K562 (cell line): ENCODE measurements around the gene HBQ1. TPM values are rescaled to one million over a fixed set of nuclear protein-coding genes. Genes with fewer than 3 reads are reported as not detected.

Experiments
- CBX2 ChIP-seq: fragments of 200-600 bp; sonication (generic); IDR thresholded peaks from one replicate; pipeline ENCODE4 v1.6.1; 2012; ENCODE audit warnings: mild to moderate bottlenecking, low read length, inconsistent platforms; ENCODE audit not compliant: insufficient read depth, poor library complexity, severe bottlenecking
- CXXC5 ChIP-seq: fragments of 250-450 bp; sonication (Bioruptor Pico); IDR thresholded peaks from 2 replicates; pipeline ENCODE4 v1.8.0; 2022; ENCODE audit warnings: inconsistent platforms, mild to moderate bottlenecking, moderate library complexity
- FOXO4 ChIP-seq: fragments of 450-650 bp; formaldehyde crosslinking; IDR thresholded peaks from 2 replicates; pipeline ENCODE4 v1.4.0; 2020; ENCODE audit warnings: mild to moderate bottlenecking, moderate library complexity
- HNRNPUL1 ChIP-seq: fragments of 200-400 bp; formaldehyde crosslinking; IDR thresholded peaks from 2 replicates; pipeline ENCODE4 v1.6.1; 2017; ENCODE audit warnings: low read length
- NBN ChIP-seq: fragments of 450-650 bp; IDR thresholded peaks from 2 replicates; pipeline ENCODE4 v1.6.1; 2016; ENCODE audit warnings: low read depth, mild to moderate bottlenecking
- NCOA6 ChIP-seq: fragments of 450-650 bp; IDR thresholded peaks from 2 replicates; pipeline ENCODE4 v1.6.1; 2017; ENCODE audit warnings: mild to moderate bottlenecking
- PBX2 ChIP-seq, 2 experiments: IDR thresholded peaks in 1 of 2; conservative IDR thresholded peaks in 1 of 2; 2 replicates each; pipeline ENCODE4 v1.6.1; 2016; ENCODE audit warnings: low read depth in 2 of 2, mild to moderate bottlenecking in 1 of 2, missing compliant biosample characterization in 1 of 2, missing genetic modification characterization in 1 of 2, moderate library complexity in 1 of 2
- POLR3G ChIP-seq: IDR thresholded peaks from 2 replicates; pipeline ENCODE4 v1.6.1; 2011; ENCODE audit not compliant: insufficient read length, insufficient replicate concordance; ENCODE audit errors: extremely low read depth
- PTTG1 ChIP-seq: fragments of 450-650 bp; IDR thresholded peaks from 2 replicates; pipeline ENCODE4 v1.6.1; 2016; ENCODE audit warnings: low read depth, mild to moderate bottlenecking, missing genetic modification characterization, missing compliant biosample characterization
- RB1 ChIP-seq: fragments of 450-650 bp; IDR thresholded peaks from 2 replicates; pipeline ENCODE4 v1.6.1; 2017; ENCODE audit warnings: low read depth, mild to moderate bottlenecking
- SMAD2 ChIP-seq: fragments of 150-350 bp; IDR thresholded peaks from 2 replicates; pipeline ENCODE4 v1.6.1; 2014; ENCODE audit warnings: low read depth, mild to moderate bottlenecking, low read length
- SRSF7 ChIP-seq: fragments of 200-400 bp; formaldehyde crosslinking; optimal IDR thresholded peaks from 2 replicates; pipeline ENCODE3; 2017; ENCODE audit warnings: mild to moderate bottlenecking, low read depth, low read length
- TAL1 ChIP-seq: fragments of 450-650 bp; IDR thresholded peaks from 2 replicates; pipeline ENCODE4 v1.6.1; 2016; ENCODE audit warnings: mild to moderate bottlenecking
- ZNF274 ChIP-seq: IDR thresholded peaks from 2 replicates; pipeline ENCODE4 v1.6.1; 2011; ENCODE audit warnings: low read depth, mild to moderate bottlenecking, low read length, moderate library complexity, borderline replicate concordance
- ZNF407 ChIP-seq: fragments of 450-650 bp; IDR thresholded peaks from 2 replicates; pipeline ENCODE4 v1.6.1; 2016; ENCODE audit warnings: low read depth
- polyA plus RNA-seq, 8 experiments: library from polyadenylated mRNA; depleted of rRNA in 4 of 8; stranded (reverse) in 5 of 8; unstranded in 3 of 8; fragments of >200 nt; fragmentation: Nextera tagmentation in 2 of 8; fragmentation: Illumina TruSeq in 1 of 8; extraction: Ambion mirVana in 2 of 8; extraction: Trizol in 1 of 8; gene quantifications; 2 replicates each; pipeline versions ENCODE4 v1.2.1 to v1.2.3, GENCODE V29; 2011 to 2014; ENCODE audit warnings: inconsistent platforms in 1 of 8, missing spikeins in 1 of 8
- total RNA-seq, 7 experiments: library from RNA; depleted of rRNA in 6 of 7; stranded (reverse); fragments of >200 nt in 6 of 7; fragmentation: Illumina TruSeq in 2 of 7; extraction: Trizol in 2 of 7; gene quantifications; 2 replicates each; pipeline versions ENCODE4 v1.2.1 to v1.2.3, GENCODE V29; 2011 to 2021; ENCODE audit warnings: low replicate concordance in 1 of 7

The HBQ1 gene
- total and polyA plus RNA-seq, 9 of the 15 experiments (the other 6 are each of a cell fraction or from before 2014, with no cell fraction given) = 2.3 to 190 (median 19.8) TPM

GRCh38 chr16:180681-181564, 664 bp downstream of the HBQ1 start (continued):
- TF ChIP-seq HNRNPUL1 (no peak), SMAD2 (no peak), PBX2 (CRISPR knock-in tag; IDR thresholded peaks at IDR 0.05; ENCODE audit: low read depth) (no peak), PBX2 (tag; conservative IDR thresholded peaks at IDR 0.05; ENCODE audit: low read depth) (no peak), ZNF407 (no peak), FOXO4 (CRISPR knock-in tag) (no peak), TAL1 (no peak), POLR3G (no peak), RB1 (peak; percentile 95), PTTG1 (tag) (no peak), NCOA6 (no peak), CBX2 (no peak), CXXC5 (peak; percentile 99), ZNF274 (peak; percentile 44; the same call in 1 of the 2 replicates), NBN (peak; percentile 44; the same call in 1 of the 2 replicates), SRSF7 (no peak)
